Mesothelial cell of epicardium (in vitro differentiated cells): ENCODE measurements around the gene ZFP62. TPM values are rescaled to one million over a fixed set of nuclear protein-coding genes. Genes with fewer than 3 reads are reported as not detected.

Experiments used
- DNase-seq, 2 experiments: peaks; one replicate each; pipeline ENCODE4 v3.0.0; 2021; ENCODE audit warnings: low spot score in 2 of 2; ENCODE audit not compliant: unreplicated experiment in 2 of 2
- H3K27ac Mint-ChIP-seq: 2 replicates; pipeline ENCODE4 v1.8.0; 2021; ENCODE audit warnings: mixed read lengths
- H3K27me3 Mint-ChIP-seq: 2 replicates; pipeline ENCODE4 v1.8.0; 2021; ENCODE audit warnings: low read depth, mixed read lengths
- H3K36me3 Mint-ChIP-seq: 2 replicates; pipeline ENCODE4 v1.8.0; 2021; ENCODE audit warnings: mixed read lengths
- H3K4me1 Mint-ChIP-seq: 2 replicates; pipeline ENCODE4 v1.8.0; 2021; ENCODE audit warnings: mixed read lengths
- H3K4me3 Mint-ChIP-seq: 2 replicates; pipeline ENCODE4 v1.8.0; 2021; ENCODE audit warnings: mild to moderate bottlenecking, moderate library complexity, mixed read lengths
- H3K9me3 Mint-ChIP-seq: 2 replicates; pipeline ENCODE4 v1.8.0; 2021; ENCODE audit warnings: mixed read lengths
- CTCF ChIP-seq: fragments of 200-600 bp; sonication (generic); IDR thresholded peaks from one replicate; pipeline ENCODE4 v1.5.0; 2021; ENCODE audit warnings: antibody characterized with exemption; ENCODE audit not compliant: unreplicated experiment
- total RNA-seq: library from RNA; stranded (reverse); gene quantifications from 3 replicates; pipeline ENCODE4 v1.2.1, GENCODE V29; 2021

Gene ZFP62
- total RNA-seq, 1 donor from 2014 or later = 48.9 TPM

GRCh38 chr5:180813420-180813819 lies 47.7 kb downstream of the ZFP62 start:
- Mint-ChIP-seq H3K9me3 (no peaks in the 10 kb centered on the region), H3K36me3 (no peaks in the 10 kb centered on the region), H3K4me1 (peaks cover 69% of the 10 kb centered on the region), H3K4me3 (no peak overlapping the region), H3K27me3 (no peaks in the 10 kb centered on the region), H3K27ac (peak overlapping the region; percentile 73)
- DNase-seq = no peak
- TF ChIP-seq CTCF = no peak

- no peaks in the 10 kb centered on the region for H3K9me3 Mint-ChIP-seq
- no peaks in the 10 kb centered on the region for H3K36me3 Mint-ChIP-seq
- H3K4me1 Mint-ChIP-seq = peaks cover 69% of the 10 kb centered on the region
- H3K27me3 Mint-ChIP-seq = no peaks in the 10 kb centered on the region
- peak overlapping the region; percentile 92 for H3K27ac Mint-ChIP-seq
- DNase-seq = no peak
- peak overlapping the region; percentile 89 for H3K4me3 Mint-ChIP-seq
- no peak for TF ChIP-seq CTCF
These were observed 49.4 kb downstream of the ZFP62 start for GRCh38 chr5:180811623-180812124.

GRCh38 chr5:180810959-180811622 lies 50.0 kb downstream of the ZFP62 start:
- DNase-seq = no peak

GRCh38 chr5:180810210-180810958 lies 50.7 kb downstream of the ZFP62 start:
- peak; percentile 89 to 97 for DNase-seq
- Mint-ChIP-seq H3K4me1 (peaks cover 72% of the 10 kb centered on the region), H3K4me3 (peak overlapping the region; percentile 89), H3K9me3 (no peaks in the 10 kb centered on the region), H3K27ac (peak overlapping the region; percentile 98), H3K27me3 (no peaks in the 10 kb centered on the region), H3K36me3 (peaks cover 3% of the 10 kb centered on the region)
- TF ChIP-seq CTCF = no peak

More at GRCh38 chr5:180810959-180811622, 50.0 kb downstream of the ZFP62 start:
- Mint-ChIP-seq H3K36me3 (peaks cover 2% of the 10 kb centered on the region), H3K4me3 (peak overlapping the region; percentile 89), H3K27me3 (no peaks in the 10 kb centered on the region), H3K27ac (peak overlapping the region; percentile 92), H3K4me1 (peaks cover 71% of the 10 kb centered on the region), H3K9me3 (no peaks in the 10 kb centered on the region)
- TF ChIP-seq CTCF = no peak

GRCh38 chr5:180809403-180810209 lies 51.5 kb downstream of the ZFP62 start:
- DNase-seq = peak in 1 of 2 experiments; percentile 87
- TF ChIP-seq CTCF = no peak
- peak overlapping the region; percentile 89 for H3K4me3 Mint-ChIP-seq

More at GRCh38 chr5:180809403-180810209, 51.5 kb downstream of the ZFP62 start:
- H3K27me3 Mint-ChIP-seq = no peaks in the 10 kb centered on the region
- H3K36me3 Mint-ChIP-seq = peaks cover 8% of the 10 kb centered on the region
- peaks cover 74% of the 10 kb centered on the region for H3K4me1 Mint-ChIP-seq
- H3K9me3 Mint-ChIP-seq = no peaks in the 10 kb centered on the region
- peak overlapping the region; percentile 98 for H3K27ac Mint-ChIP-seq
